ENCODE data around the gene TMEM221. TPM values are rescaled to one million over a fixed set of nuclear protein-coding genes. Genes with fewer than 3 reads are reported as not detected.

TMEM221 gene
- total and polyA plus RNA-seq, 7 experiments from 2014 or later = not detected

DNA sequence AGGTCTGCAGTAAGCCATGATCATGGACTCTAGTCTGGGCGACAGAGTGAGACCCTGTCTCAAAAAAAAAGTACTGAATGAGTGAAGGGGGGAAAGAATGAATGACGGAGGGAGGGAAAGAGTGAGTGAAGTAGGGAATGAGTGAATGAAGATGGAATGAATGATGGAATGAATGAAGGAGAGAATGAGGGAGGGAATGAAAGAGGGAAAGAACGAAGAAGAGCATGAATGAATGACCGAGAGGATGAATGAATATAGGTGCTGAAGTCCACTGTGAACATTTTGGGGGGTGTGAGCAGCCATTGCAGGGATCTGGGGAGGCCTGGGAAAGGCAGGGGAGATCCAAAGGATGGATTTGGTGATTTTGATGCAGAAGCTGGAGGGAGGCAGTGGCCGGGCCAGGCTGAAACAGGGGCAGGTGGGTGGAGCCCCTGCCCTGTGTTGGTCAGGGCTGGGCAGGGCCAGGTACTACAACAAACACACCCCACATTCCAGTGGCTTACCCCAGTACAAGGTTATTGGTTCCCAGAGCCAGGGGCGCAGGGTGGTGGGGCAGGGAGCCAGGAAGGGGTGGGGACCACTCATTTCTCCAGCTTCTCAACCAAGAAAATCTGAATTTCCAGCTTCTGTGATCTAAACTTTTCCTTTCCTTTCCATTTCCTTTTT is 36.2 kb upstream of the TMEM221 start:
- Mint-ChIP-seq H3K4me1 (peaks cover 15 to 38% (median 20%) of the 10 kb centered on the region in 7 donors), H3K27ac (peak overlapping the region in 3 of 9 donors; percentile 4 to 72 (median 69)), H3K27me3 (no peaks in the 10 kb centered on the region), H3K36me3 (peaks cover 0 to 2% (median 0%) of the 10 kb centered on the region in 5 donors), H3K9me3 (no peaks in the 10 kb centered on the region), H3K4me3 (no peak overlapping the region)
- ChIA-PET POLR2A (no interaction called here), CTCF (no interaction called here)
- Histone ChIP-seq H3K9me3 (ENCODE audit: control insufficient read depth in 2 of 3, low read length in 3 of 3) (no peaks in the 10 kb centered on the region), H3K27ac (ENCODE audit: low read depth, low read length) (no peak overlapping the region), H3K36me3 (ENCODE audit: control insufficient read depth in 2 of 3, insufficient read depth in 3 of 3, low read length in 3 of 3) (no peaks in the 10 kb centered on the region), H3K4me1 (ENCODE audit: control insufficient read depth in 2 of 2, insufficient read depth in 2 of 2, low read length in 2 of 2) (peaks cover 18 to 23% of the 10 kb centered on the region in 2 donors), H3K27me3 (ENCODE audit: control insufficient read depth in 2 of 2, insufficient read depth in 2 of 2, low read length in 2 of 2) (no peaks in the 10 kb centered on the region), H3K4me3 (ENCODE audit: low read length) (no peak overlapping the region)
- intact Hi-C loops (cut with micrococcal nuclease) = no loop called here
- no peak for DNase-seq
- no peak for ATAC-seq

DNA sequence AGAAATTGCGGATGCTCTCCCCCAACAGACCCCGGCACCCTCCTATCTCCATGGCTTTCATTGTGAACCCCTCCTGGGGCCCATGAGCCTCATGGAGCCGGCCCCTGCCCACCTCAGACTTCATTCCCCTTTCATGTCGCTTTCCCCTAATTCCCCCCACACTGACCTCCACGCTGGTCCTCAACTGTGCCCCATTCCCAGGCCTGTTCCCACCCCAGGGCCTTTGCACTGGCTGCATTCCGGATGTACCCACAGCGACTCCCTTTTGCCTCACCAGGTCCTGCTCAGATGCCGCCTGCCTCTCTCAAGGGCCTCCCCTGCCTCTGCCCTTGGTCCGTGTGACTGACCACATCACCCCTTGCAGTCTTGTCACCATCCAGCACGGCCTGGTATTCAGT is 35.1 kb upstream of the TMEM221 start:
- H3K4me3 ChIP-seq (ENCODE audit: low read length) = no peak overlapping the region
- H3K27me3 ChIP-seq (ENCODE audit: control insufficient read depth in 2 of 2, insufficient read depth in 2 of 2, low read length in 2 of 2) = no peaks in the 10 kb centered on the region
- no peaks in the 10 kb centered on the region for H3K9me3 Mint-ChIP-seq
- intact Hi-C loops (cut with micrococcal nuclease) = no loop called here
- DNase-seq (no peak), ATAC-seq (no peak)
- peaks cover 4 to 27% (median 14%) of the 10 kb centered on the region in 7 donors for H3K4me1 Mint-ChIP-seq
- H3K9me3 ChIP-seq (ENCODE audit: control insufficient read depth in 2 of 3, low read length in 3 of 3) = no peaks in the 10 kb centered on the region
- H3K27me3 Mint-ChIP-seq = no peaks in the 10 kb centered on the region
- POLR2A ChIA-PET = interaction anchor here (1.4 kb wide), 1 partner anchor 13 kb away, joined by 3 read pairs; no protein-coding TSS in a partner anchor
- peaks cover 8 to 13% of the 10 kb centered on the region in 2 donors for H3K4me1 ChIP-seq (ENCODE audit: control insufficient read depth in 2 of 2, insufficient read depth in 2 of 2, low read length in 2 of 2)
- no peaks in the 10 kb centered on the region for H3K36me3 ChIP-seq (ENCODE audit: control insufficient read depth in 2 of 3, insufficient read depth in 3 of 3, low read length in 3 of 3)
- no peak overlapping the region for H3K27ac Mint-ChIP-seq
- no peak overlapping the region for H3K4me3 Mint-ChIP-seq
- no peaks in the 10 kb centered on the region for H3K36me3 Mint-ChIP-seq
- H3K27ac ChIP-seq (ENCODE audit: low read depth, low read length) = no peak overlapping the region
- CTCF ChIA-PET = interaction anchor here (1.1 kb wide), 1 partner anchor 12 kb away, joined by 4 read pairs; no protein-coding TSS in a partner anchor

DNA sequence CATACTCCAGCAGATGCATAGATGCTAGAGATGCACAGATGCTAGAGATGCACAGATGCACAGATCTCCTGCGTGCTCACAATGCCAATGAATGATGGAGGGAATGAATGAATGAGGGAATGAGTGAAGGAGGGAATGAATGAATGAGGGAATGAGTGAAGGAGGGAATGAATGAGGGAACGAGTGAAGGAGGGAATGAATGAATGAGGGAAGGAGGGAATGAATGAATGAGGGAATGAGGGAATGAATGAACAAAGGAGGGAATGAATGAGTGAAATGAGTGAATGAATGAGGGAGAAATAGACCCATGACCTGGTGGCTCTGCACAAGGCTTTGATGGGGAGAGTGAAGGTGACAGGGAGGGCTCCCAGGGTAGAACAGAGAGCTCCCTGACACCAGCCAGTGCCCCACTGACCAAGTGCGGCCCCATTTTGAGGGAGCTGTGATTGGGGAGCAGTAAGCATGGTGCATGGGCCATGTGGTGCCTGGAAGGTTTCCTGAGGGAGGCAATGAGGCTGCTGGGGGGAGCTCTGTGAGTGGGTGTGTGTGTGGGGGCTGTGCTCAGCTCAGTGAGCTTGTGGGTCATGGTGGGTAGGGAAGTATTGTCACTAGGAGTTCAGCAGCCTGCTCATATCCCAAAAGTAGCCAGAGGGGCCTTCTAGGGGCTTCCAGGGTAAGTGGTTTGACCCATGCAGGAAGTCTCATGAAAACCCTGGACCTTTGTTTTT is 34.6 kb upstream of the TMEM221 start:
- no peak for ATAC-seq
- H3K36me3 ChIP-seq (ENCODE audit: control insufficient read depth in 2 of 3, insufficient read depth in 3 of 3, low read length in 3 of 3) = no peaks in the 10 kb centered on the region
- POLR2A ChIA-PET = interaction anchor here (1.4 kb wide), 1 partner anchor 14 kb away, joined by 3 read pairs; no protein-coding TSS in a partner anchor

DNA sequence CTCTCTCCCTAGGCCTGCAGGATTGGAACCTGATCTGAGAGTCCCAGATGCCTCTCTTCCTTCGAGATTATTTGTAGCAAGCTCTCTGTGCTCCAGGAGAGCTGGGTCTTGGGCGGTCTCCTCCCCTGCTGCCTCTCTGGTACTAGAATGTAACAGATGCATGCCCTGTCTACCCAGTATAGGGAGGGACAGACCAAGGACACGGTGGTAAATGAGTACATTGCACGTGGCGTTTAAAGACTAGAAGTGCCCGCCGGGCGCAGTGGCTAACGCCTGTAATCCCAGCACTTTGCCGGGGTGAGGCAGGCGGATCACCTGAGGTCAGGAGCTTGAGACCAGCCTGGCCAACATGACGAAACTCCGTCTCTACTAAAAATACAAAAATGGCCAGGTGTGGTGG is 33.5 kb upstream of the TMEM221 start:
- no peaks in the 10 kb centered on the region for H3K36me3 Mint-ChIP-seq
- POLR2A ChIA-PET = no interaction called here
- no peaks in the 10 kb centered on the region for H3K4me1 ChIP-seq (ENCODE audit: control insufficient read depth in 2 of 2, insufficient read depth in 2 of 2, low read length in 2 of 2)
- H3K4me3 ChIP-seq (ENCODE audit: low read length) = no peak overlapping the region
- H3K27me3 Mint-ChIP-seq = no peaks in the 10 kb centered on the region
- CTCF ChIA-PET = no interaction called here
- DNase-seq = no peak
- H3K9me3 ChIP-seq (ENCODE audit: control insufficient read depth in 2 of 3, low read length in 3 of 3) = no peaks in the 10 kb centered on the region
- no peak overlapping the region for H3K4me3 Mint-ChIP-seq
- peaks cover 0 to 14% (median 6%) of the 10 kb centered on the region in 7 donors for H3K4me1 Mint-ChIP-seq
- H3K9me3 Mint-ChIP-seq = no peaks in the 10 kb centered on the region
- no peaks in the 10 kb centered on the region for H3K27me3 ChIP-seq (ENCODE audit: control insufficient read depth in 2 of 2, insufficient read depth in 2 of 2, low read length in 2 of 2)
- H3K27ac ChIP-seq (ENCODE audit: low read depth, low read length) = no peak overlapping the region
- no peaks in the 10 kb centered on the region for H3K36me3 ChIP-seq (ENCODE audit: control insufficient read depth in 2 of 3, insufficient read depth in 3 of 3, low read length in 3 of 3)
- intact Hi-C loops (cut with micrococcal nuclease) = no loop called here
- ATAC-seq = no peak
- no peak overlapping the region for H3K27ac Mint-ChIP-seq

More for the DNA sequence above, 34.6 kb upstream of the TMEM221 start:
- Mint-ChIP-seq H3K9me3 (no peaks in the 10 kb centered on the region), H3K36me3 (no peaks in the 10 kb centered on the region), H3K27me3 (no peaks in the 10 kb centered on the region), H3K27ac (peak overlapping the region in 2 of 9 donors; percentile 44 to 90), H3K4me3 (no peak overlapping the region), H3K4me1 (peaks cover 0 to 22% (median 8%) of the 10 kb centered on the region in 7 donors)
- DNase-seq = no peak
- intact Hi-C loops (cut with micrococcal nuclease) = no loop called here
- CTCF ChIA-PET = interaction anchor here (0.6 to 1.1 kb wide), 2 partner anchors 13 to 20 kb away, joined by 3 to 4 read pairs; no protein-coding TSS in a partner anchor
- H3K27ac ChIP-seq (ENCODE audit: low read depth, low read length) = no peak overlapping the region
- H3K4me1 ChIP-seq (ENCODE audit: control insufficient read depth in 2 of 2, insufficient read depth in 2 of 2, low read length in 2 of 2) = peaks cover 6 to 8% of the 10 kb centered on the region in 2 donors
- no peak overlapping the region for H3K4me3 ChIP-seq (ENCODE audit: low read length)
- no peaks in the 10 kb centered on the region for H3K27me3 ChIP-seq (ENCODE audit: control insufficient read depth in 2 of 2, insufficient read depth in 2 of 2, low read length in 2 of 2)
- H3K9me3 ChIP-seq (ENCODE audit: control insufficient read depth in 2 of 3, low read length in 3 of 3) = no peaks in the 10 kb centered on the region

DNA sequence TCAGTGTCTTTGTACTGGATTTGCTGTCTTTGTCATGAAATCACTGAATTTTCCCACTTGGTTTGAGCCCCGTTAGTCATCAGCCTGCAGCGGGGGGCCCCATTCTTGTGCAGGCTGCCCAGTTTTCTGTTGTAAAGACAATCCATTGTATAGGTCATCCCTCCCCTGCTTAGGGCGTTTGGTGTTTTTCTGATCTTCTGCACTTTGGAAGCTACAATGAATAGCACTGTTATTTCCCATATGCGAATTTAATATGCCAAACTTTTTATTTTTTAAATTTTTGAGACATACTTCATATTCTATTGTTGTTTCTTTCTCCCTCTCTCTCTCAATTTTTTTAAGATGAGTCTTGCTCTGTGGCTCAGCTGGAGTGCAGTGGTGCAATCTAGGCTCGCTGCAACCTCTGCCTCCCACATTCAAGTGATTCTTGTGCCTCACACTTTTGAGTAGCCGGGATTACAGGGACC is 30.9 kb upstream of the TMEM221 start:
- intact Hi-C loops (cut with micrococcal nuclease) = loop anchor here in 1 of 2 donors (10.0 kb wide), 1 partner anchor 375 kb away; the partner anchor contains the start of gene RPL18A
- Histone ChIP-seq H3K4me3 (ENCODE audit: low read length) (no peak overlapping the region), H3K27ac (ENCODE audit: low read depth, low read length) (no peak overlapping the region), H3K9me3 (ENCODE audit: control insufficient read depth in 2 of 3, low read length in 3 of 3) (no peaks in the 10 kb centered on the region), H3K27me3 (ENCODE audit: control insufficient read depth in 2 of 2, insufficient read depth in 2 of 2, low read length in 2 of 2) (no peaks in the 10 kb centered on the region), H3K4me1 (ENCODE audit: control insufficient read depth in 2 of 2, insufficient read depth in 2 of 2, low read length in 2 of 2) (no peaks in the 10 kb centered on the region), H3K36me3 (ENCODE audit: control insufficient read depth in 2 of 3, insufficient read depth in 3 of 3, low read length in 3 of 3) (no peaks in the 10 kb centered on the region)
- no peak for ATAC-seq
- no peak overlapping the region for H3K4me3 Mint-ChIP-seq
- H3K4me1 Mint-ChIP-seq = peaks cover 0 to 11% (median 6%) of the 10 kb centered on the region in 7 donors
- H3K27ac Mint-ChIP-seq = no peak overlapping the region
- ChIA-PET POLR2A (no interaction called here), CTCF (no interaction called here)
- no peak for DNase-seq
- H3K27me3 Mint-ChIP-seq = no peaks in the 10 kb centered on the region
- no peaks in the 10 kb centered on the region for H3K9me3 Mint-ChIP-seq
- H3K36me3 Mint-ChIP-seq = no peaks in the 10 kb centered on the region

DNA sequence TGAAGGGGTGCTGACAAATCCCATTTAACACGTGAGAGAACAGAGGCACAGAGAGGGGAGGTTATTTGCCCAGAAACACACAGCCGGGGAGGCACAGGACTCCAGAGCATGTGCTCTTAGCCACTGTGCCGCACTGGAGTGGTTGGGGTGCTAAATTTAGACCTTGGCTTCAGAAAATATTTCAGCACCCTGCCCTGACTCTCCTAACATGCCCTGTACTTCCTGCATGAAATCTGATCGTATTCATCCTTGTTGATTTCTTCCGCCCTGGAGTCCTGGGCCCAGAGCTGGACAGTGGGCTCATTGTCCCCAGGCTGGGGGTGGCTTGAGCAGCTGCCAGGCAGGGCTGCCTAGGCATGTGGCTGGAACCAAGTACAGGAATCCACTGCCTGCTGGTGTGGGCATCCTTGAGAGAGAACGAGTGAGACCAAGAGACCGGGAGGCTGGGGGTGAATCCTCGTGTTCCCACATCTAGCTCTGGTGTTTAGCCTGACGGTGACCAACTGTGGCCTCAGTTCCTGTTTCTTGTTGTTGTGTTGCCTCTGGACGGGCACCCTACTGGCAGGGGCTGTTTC is 27.2 kb upstream of the TMEM221 start:
- intact Hi-C loops (cut with micrococcal nuclease) = loop anchor here in 1 of 2 donors (10.0 kb wide), 1 partner anchor 379 kb away; the partner anchor contains the start of gene RPL18A
- H3K4me1 Mint-ChIP-seq = peaks cover 6 to 17% (median 11%) of the 10 kb centered on the region in 7 donors
- POLR2A ChIA-PET = no interaction called here
- H3K9me3 ChIP-seq (ENCODE audit: control insufficient read depth in 2 of 3, low read length in 3 of 3) = no peaks in the 10 kb centered on the region
- H3K27ac ChIP-seq (ENCODE audit: low read depth, low read length) = no peak overlapping the region
- H3K27ac Mint-ChIP-seq = peak overlapping the region in 1 of 9 donors; percentile 17
- H3K36me3 ChIP-seq (ENCODE audit: control insufficient read depth in 2 of 3, insufficient read depth in 3 of 3, low read length in 3 of 3) = no peaks in the 10 kb centered on the region
- H3K4me1 ChIP-seq (ENCODE audit: control insufficient read depth in 2 of 2, insufficient read depth in 2 of 2, low read length in 2 of 2) = peaks cover 6 to 8% of the 10 kb centered on the region in 2 donors
- H3K36me3 Mint-ChIP-seq = no peaks in the 10 kb centered on the region
- DNase-seq (no peak), ATAC-seq (peak; percentile 63)
- no peak overlapping the region for H3K4me3 ChIP-seq (ENCODE audit: low read length)
- peaks cover 0 to 6% (median 0%) of the 10 kb centered on the region in 5 donors for H3K27me3 Mint-ChIP-seq
- no peaks in the 10 kb centered on the region for H3K9me3 Mint-ChIP-seq
- no peak overlapping the region for H3K4me3 Mint-ChIP-seq
- no peaks in the 10 kb centered on the region for H3K27me3 ChIP-seq (ENCODE audit: control insufficient read depth in 2 of 2, insufficient read depth in 2 of 2, low read length in 2 of 2)
- CTCF ChIA-PET = no interaction called here

All from naive thymus-derived CD4-positive, alpha-beta T cell (primary cell).